IPS DF 19.7 (cell line): ENCODE results near the gene BCL11A.

Source experiments
- DNase-seq: peaks from one replicate; pipeline ENCODE4 v3.0.0-alpha.2; 2013; ENCODE audit warnings: low read depth, low spot score

BCL11A gene

DNA sequence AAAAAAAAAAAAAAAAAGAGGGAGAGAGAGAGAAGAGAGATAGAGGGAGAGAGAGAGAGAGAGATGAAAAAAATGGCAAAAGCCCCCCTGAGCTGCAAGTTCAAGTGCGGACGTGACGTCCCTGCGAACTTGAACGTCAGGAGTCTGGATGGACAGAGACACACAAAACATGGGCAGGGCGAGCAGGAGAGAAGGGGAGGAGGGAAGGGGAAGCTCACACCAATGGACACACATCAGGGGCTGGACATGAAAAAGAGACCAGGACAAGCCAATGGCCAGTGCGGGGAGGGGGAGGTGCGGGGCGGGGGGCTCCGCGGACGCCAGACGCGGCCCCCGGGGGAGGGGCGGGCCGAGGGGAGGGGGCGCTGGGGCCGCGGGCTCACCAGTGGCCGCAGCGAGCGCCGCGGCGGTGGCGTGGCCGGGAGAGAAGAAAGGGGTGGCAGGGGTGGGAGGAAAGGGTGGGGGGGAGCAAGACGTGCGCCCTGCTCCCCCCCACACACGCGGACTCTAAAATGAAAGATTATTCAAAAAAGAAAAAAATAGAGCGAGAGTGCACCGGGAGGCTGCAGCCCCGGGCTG lies at the start of gene BCL11A:
TSS of gene BCL11A (minus strand) at position 160 of the 579 bp plus-strand sequence. CDS start 384 bp downstream, outside the sequence.
- peak; percentile 92 for DNase-seq

DNA sequence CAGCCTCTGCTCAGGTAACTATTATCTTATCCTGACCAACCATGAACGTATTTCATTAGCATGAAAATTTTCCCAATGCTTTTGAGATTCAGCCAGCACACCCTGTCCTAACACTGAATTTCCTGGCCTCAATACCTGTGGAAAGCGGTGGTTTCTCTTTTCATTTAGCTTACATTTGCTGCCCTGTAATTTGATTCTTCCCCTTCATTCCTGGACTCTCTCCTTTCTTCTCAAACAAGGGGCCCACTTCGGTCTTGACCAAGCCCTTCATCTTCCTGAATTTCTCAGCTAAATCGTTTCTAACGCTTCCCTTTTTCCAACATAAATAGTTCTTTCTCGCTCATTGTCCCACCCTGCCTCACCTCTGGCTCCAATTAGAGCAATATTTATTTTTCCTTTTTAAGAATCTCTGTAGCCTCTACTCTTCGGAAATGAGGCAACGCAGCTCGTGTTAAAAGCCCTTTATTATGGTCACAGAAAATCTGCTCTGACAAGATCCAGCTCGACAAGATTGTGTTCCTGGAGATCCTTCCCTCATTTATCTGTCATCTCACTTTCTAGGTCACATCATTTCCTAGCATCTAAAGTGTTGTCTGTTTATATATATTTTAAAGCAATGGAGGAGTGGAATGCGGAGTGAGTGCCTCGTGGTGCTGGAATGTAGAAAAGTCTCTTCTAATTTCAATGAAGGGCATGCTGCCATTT lies 49.5 kb upstream of the BCL11A start:
- no peak for DNase-seq

DNA sequence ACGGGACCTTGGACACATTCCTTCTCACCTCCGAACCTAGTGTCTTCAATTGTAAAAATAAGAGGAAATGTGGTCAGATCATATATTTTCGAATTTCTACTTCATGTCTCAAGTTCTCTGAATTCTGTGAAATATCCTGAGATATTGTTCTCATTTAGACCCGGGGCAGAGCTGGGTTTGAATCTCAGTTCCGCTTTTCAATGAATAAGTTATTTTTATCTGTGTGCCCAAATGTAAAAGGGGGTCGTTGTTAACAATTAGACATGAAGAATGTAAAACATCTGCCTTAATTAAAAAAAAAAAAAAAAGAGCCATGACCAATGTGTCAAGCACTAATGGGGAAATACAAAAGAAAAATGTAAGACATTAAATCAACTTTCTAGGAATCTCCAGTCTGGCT lies 48.9 kb upstream of the BCL11A start:
- no peak for DNase-seq

DNA sequence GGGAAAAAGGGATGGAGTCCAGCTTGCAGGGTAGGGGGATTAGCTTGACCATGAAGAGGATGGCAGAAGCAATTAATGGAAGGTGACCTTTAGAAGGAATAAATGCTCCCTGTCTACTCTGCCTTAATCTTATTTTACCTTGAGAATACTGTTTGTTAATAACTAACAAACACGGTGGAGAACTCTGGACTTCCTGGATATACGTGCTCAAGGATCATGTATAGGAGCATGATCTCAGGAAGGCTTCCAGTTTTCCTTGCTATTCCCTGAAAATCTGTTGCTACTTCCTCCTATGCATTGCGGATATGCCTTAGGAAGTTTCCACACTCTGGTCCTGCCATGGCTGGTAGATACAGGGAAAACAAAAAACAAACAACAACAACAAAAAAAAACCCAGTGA lies 44.8 kb upstream of the BCL11A start:
- DNase-seq: no peak

DNA sequence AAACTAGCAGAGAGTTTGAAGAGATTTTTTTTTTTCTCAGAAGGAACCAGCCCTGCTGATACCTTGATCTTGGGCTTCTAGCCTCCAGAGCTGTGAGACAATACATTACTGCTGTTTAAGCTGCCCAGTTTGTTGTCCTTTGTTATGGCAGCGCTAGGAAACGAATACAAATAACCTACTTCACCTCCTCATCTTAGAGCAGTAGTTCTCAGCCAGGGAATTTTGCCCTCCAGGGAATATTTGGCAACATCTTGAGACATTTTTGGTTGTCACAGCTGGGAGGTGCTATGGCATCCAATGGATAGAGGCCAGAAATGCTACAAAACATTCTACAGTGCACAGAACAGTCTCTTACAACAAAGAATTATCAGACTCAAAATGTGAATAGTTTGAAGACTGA lies 43.9 kb upstream of the BCL11A start:
- DNase-seq: no peak

- DNase-seq: no peak
These were observed 43.0 kb upstream of the BCL11A start for GRCh38 chr2:60596411-60596810.

DNA sequence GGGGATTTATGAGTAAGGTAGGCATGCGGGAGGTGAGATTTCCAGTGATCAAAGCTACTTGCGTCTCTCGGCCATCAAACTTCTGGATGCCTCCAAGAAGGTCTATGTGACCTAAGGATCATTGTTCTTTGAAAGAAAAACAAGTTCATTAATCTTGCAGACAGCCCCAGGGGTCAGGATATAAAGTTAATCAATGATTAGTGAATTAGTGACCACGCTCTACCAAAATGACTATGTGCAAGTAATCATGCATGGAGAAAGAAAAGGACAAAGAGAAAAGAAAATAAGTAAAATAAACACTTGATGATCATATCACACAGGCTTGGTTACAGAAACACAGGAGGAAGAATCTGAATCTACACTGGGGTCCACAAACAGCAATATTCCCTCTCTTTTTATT lies 42.5 kb upstream of the BCL11A start:
- DNase-seq: no peak

DNA sequence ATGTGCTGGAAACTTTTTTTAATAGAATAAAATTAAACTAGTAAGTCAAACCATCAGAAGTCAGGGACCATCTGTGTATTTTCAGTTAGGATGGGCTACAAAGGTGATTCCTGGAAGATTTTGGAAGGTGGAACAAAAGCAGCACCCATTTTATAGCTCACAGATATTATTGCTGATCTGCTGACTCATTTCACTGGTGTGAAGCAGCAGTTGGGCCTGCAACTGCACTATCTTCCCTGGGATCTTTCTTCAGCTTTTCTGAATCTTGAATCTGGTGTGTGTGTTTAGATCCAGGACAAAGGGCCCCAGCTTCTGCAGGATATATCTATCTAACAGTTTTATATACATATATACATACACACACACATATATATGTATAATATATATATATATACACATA lies 35.6 kb upstream of the BCL11A start:
- DNase-seq: no peak

DNA sequence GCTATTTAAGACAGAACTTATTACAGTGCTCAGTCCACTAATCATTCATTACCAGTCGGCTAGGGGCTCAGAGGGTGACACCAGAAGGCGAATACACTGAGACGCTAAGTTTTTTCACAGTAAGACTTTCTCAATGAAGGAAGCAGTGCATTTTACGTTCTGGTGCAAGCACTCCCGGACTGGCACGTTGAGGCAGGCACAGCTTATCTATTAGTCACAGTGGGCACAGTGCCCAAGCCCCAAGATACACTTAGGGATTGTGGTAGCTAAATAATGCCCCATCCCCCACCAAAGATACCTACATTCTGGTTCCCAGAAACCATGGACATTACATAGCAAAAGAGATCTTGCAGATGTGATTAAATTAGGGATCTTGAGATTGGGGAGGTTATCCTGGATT lies 32.6 kb upstream of the BCL11A start:
- DNase-seq: no peak

DNA sequence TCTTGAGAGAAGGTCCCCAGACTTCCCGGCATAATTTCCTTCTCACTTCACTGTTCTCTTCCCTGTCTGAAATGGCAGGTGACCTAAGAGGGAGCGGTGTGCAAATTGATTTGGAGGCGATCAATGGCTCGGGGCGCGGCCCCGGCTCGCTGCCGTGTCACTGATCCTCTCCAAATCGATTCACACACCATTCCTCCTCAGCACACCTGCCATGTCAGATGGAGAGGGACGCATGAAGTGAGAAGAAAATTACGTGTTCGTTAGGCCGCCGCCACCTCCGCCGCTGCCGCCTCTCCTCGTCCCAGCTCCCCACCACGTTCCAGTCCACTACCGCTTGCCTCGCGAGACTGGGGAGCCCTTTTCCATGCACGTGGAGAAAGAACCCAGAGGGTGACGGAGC lies 31.8 kb upstream of the BCL11A start:
- no peak for DNase-seq

GRCh38 chr2:60583604-60584003 lies 30.1 kb upstream of the BCL11A start:
- DNase-seq: no peak

GRCh38 chr2:60581433-60582282 lies 28.2 kb upstream of the BCL11A start:
- DNase-seq: no peak

DNA sequence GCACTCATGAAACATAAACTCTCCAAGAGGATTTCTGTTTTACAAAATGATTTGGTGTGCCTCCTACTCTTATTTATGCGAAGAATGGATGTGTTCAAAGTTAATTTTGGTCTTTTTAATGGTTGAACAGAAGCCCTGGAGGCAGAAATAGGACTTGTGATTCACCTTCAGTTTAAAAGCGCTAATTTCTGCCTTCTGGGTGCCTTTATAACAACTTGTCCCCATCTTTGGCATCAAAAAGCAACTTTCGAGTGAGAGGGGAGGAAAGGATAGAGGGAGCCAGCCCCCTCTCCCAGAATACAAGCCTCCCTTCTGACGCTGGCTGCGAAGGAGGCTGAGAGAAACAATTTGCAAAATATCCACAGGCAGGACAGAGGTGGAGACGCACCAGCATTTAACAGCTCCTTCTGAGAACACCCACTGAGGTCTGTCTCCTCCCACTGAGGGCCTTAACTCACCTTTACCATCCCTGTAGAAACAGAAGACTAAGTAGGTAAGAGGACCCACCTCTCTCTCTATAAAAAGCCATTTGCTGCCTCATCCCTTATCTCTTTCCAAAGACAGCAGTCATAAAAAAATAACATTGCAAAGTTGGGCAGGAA lies 24.3 kb upstream of the BCL11A start:
- no peak for DNase-seq

GRCh38 chr2:60573251-60573650 lies 19.8 kb upstream of the BCL11A start:
- DNase-seq: no peak

- DNase-seq: no peak
These were observed 16.8 kb upstream of the BCL11A start for GRCh38 chr2:60570251-60570650.

DNA sequence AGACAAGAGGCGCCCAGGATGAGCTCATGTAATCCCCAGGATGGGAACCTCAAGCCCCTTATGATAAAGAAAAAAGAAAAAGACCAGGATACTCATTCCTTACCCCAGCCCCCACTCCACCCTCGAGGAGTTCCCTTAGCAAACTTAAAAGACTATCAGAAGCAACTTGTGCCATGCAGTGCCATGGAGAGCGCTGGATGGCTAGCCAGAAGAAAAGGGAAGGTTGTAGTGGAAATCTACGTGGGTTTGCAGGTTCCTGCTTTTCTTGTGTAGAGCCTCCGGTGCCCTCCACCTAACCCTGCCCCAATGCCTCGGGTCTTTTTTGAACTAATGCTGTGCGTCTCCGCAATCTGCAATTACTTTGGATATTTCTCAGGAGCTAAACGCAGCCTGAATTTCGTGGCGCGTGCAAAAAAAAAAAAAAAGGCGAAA lies 16.2 kb upstream of the BCL11A start:
- DNase-seq: no peak

- no peak for DNase-seq
These were observed 14.7 kb upstream of the BCL11A start for GRCh38 chr2:60567919-60568768.

DNA sequence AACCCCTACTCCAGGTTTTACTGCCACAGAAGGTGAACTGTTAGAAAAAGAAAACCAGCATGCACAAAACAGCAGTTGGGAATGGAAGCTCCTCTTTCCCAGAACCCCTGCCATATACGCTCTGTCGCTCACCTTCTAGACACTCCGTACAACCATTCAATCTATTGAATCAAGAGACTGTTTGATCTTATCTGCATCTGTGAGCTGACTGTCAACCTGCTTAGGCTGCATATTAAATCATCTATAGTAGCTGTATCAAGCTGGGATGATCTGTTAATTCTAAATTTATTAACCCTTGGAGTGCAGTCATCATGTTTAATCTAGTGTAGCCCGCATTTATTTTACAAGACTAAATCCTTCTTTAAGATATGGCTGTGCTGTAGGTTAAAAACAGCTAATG lies 13.6 kb upstream of the BCL11A start:
- no peak for DNase-seq

DNA sequence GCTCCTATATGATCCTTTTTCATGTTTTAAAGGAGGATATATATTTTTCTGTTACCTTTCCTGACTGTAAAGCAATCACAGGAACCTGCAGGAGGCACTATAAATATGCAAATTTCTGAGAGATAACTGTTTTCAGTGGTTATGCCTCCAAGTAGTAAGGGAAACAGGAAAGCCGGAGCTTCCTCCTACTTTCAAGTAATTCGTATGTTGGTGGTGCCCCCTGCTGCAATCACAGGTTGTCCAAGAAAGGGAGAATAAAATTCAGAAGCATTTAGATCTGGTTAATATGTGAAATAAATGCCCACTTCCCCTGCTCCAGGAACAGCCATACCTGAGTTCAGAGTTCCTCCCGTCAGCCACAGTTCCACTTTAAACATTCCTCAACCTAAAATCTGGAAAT lies 12.0 kb upstream of the BCL11A start:
- no peak for DNase-seq

- DNase-seq: no peak
These were observed 7.5 kb upstream of the BCL11A start for GRCh38 chr2:60560734-60561644.
